Muscle of back (tissue), 13 donors: ENCODE measurements around the gene APBB1IP. TPM values are rescaled to one million over a fixed set of nuclear protein-coding genes. Genes with fewer than 3 reads are reported as not detected.
"Not testable (repeated sequence)": the region's sequence is repeated elsewhere in the genome, so short reads cannot be mapped to it uniquely, and the experiment has no call there.

Source experiments
- DNase-seq, 3 donors: peaks; one replicate each; pipeline versions ENCODE4 v3.0.0 to v3.0.0-alpha.2; 2013
- long read RNA-seq, 9 donors: transcript quantifications; one replicate each; lab custom pipeline, GENCODE V29; 2026
- polyA plus RNA-seq, 10 donors: library from polyadenylated mRNA; unstranded; fragments of 120-200 nt; gene quantifications; one replicate each; pipeline ENCODE4 v1.2.1, GENCODE V29; 2013; ENCODE audit not compliant: insufficient read length in 10 of 10

APBB1IP gene
- polyA plus RNA-seq, result 1 to 10 TPM; 1.2 to 6.1 (median 2.7) TPM
- long read RNA-seq, donor 1, result 0 reads
- long read RNA-seq, donor 2, result 0 reads
- long read RNA-seq, donor 3, result 0 reads
- long read RNA-seq, donor 4, result 0 reads
- long read RNA-seq, donor 5, result 0 reads
- long read RNA-seq, donor 6, partial matches to known transcripts, result 0 of 1 reads
- long read RNA-seq, donor 6, other reads (novel, unspliced or antisense), result 0 of 1 reads
- long read RNA-seq, donor 7, result 0 reads
- long read RNA-seq, donor 8, result 0 reads
- long read RNA-seq, donor 9, result 0 reads

- DNase-seq, result peak; percentile 18 to 72 (median 40)
Measured at GRCh38 chr10:26437637-26438461, at the start of gene APBB1IP. Gene APBB1IP, plus strand, starts transcription at chr10:26438341. Its CDS starts 53,986 bp downstream, at chr10:26492327.

GRCh38 chr10:26389533-26389932 is 48.6 kb upstream of the APBB1IP start:
- no peak for DNase-seq

GRCh38 chr10:26391701-26392695 is 46.1 kb upstream of the APBB1IP start:
- peak in 1 of 3 donors; percentile 6 for DNase-seq

DNA sequence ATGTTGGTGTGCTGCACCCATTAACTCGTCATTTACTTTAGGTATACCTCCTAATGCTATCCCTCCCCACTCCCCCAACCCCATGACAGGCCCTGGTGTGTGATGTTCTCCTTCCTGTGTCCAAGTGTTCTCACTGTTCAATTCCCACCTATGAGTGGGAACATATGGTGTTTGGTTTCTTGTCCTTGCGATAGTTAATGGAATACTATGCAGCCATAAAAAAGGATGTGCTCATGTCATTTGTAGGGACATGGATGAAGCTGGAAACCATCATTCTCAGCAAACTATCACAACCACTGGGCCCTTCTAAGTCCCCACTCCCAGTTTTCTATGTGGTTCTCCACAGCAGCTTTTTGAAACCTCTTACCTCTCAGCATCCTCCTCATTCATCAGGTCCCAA is 39.8 kb upstream of the APBB1IP start:
- DNase-seq, result not testable (repeated sequence)

GRCh38 chr10:26407406-26407969 is 30.7 kb upstream of the APBB1IP start:
- DNase-seq, result no peak

DNA sequence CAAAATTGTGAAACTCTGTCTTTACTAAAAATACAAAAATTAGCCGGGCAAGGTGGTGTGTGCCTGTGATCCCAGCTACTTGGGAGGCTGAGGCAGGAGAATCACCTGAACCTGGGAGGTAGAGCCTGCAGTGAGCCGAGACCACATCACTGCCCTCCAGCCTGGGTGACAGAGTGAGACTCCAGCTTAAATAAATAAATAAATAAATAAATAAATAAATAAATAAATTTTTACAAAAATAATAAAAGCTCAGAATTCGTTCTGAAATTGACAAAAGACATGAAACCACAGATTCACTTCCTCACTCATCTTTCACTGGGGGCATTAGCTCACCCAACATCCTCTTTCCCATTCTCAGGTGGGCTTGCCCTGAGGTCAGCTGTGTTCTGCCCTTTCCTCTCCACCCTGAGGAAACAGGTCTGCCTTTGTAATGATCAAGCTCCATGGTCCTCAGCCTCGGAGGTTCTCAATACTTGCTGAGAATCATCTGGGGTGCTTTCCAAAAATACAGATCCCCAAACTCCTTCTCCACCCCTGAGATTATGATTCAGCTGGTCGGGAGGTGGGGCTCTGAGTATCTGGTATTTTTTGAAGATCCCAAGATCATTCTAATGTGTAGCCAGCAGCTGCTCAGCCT is 29.2 kb upstream of the APBB1IP start:
- DNase-seq, result no peak

- DNase-seq, result no peak
Measured at GRCh38 chr10:26410356-26410755, 27.8 kb upstream of the APBB1IP start.

DNA sequence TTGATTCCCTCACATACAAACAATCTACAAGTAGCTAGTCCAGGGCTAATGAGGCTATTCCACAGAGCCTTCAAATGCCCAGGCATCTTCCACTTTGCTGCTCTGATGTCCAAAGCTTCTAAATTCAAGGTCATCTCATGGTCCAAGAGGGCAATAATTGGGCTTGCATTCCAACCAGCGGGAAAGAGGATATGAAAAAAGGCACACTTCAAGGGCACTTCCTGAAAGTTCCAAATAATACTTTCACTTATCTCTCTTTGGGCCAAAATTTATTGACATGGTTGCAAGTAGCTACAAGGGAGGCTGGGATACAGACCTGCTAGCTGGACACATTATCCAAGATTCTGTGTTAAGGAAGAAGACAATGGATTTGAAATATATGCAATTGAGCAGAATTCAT is 25.2 kb upstream of the APBB1IP start:
- DNase-seq, result no peak

DNA sequence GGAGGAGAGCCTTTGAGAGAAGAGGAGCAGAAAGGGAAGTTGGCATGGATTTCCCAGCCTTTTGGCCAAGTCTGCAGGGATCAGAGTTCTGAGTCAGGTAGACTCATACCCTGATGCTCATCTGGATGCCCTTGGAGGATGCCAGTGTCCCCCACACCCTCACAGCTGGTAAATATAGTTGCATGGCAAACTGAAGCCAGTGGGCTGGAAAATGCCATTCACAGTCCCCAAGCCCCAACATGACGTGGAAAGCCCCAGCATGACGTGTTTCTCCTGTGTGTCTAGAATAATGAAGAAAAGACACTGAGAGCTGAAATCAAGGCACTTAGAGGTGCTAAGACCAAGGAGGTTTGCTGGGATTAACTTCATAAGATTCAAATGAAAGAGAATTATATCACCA is 24.8 kb upstream of the APBB1IP start:
- DNase-seq, result no peak

DNA sequence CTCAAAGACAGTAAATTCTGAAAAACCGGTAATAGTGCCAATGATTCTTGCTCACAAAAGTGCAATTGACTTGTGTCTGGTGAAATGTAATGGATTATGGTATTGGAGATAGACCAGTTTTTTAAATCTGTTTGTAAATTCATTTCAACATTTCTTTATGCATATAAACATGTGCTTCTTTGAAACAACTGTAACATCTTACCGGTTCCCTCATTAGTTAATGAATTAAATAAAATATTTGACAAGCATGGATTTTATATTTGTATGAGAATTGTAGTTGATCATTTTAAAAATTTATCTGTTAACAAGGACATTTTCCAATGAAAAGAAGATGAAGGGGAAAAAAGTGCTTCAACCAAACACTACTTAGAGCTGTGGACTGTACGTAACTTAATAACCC is 21.0 kb upstream of the APBB1IP start:
- no peak for DNase-seq

DNA sequence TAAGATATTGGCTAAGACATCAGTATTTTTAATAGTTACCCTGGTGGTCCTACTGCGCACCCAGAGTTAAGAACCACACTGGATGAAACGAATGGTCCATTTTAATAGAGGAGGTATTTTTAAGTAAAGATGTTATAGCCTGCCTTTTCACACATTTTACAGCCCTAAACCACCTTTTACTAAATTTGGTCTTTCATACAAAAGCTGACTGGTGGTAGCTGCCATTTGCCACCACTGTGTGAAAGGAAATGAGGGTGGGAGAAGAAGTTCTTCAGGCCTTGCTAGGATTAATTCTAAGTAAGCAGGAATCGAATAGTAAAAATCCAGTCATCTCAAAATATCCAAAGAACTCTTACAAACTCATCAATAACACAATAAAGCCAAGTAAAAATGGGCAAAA is 15.2 kb upstream of the APBB1IP start:
- no peak for DNase-seq

- DNase-seq, result no peak
Measured at GRCh38 chr10:26423722-26424121, 14.4 kb upstream of the APBB1IP start.

- DNase-seq, result peak in 1 of 3 donors; percentile 17
Measured at GRCh38 chr10:26430641-26431163, 7.4 kb upstream of the APBB1IP start.

GRCh38 chr10:26432938-26433337 is 5.2 kb upstream of the APBB1IP start:
- no peak for DNase-seq

GRCh38 chr10:26435852-26436251 is 2.3 kb upstream of the APBB1IP start:
- no peak for DNase-seq

DNA sequence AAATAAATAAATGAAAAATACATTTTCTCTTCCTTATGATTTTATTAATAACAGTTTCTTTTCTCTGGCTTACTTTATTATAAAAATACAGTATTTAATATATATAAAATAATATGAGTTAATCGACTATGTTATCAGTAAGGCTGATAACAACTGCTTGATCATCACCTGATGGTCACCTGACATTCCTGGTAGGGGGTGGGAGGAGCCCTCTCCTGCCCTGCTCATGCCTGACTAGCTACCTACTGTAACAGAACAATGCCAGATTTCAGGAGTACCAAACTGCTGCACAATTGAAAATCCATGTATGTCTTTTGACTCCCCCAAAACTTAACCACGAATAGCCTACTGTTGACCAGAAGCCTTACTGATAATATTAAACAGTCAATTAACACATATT is 1.3 kb upstream of the APBB1IP start:
- no peak for DNase-seq

DNA sequence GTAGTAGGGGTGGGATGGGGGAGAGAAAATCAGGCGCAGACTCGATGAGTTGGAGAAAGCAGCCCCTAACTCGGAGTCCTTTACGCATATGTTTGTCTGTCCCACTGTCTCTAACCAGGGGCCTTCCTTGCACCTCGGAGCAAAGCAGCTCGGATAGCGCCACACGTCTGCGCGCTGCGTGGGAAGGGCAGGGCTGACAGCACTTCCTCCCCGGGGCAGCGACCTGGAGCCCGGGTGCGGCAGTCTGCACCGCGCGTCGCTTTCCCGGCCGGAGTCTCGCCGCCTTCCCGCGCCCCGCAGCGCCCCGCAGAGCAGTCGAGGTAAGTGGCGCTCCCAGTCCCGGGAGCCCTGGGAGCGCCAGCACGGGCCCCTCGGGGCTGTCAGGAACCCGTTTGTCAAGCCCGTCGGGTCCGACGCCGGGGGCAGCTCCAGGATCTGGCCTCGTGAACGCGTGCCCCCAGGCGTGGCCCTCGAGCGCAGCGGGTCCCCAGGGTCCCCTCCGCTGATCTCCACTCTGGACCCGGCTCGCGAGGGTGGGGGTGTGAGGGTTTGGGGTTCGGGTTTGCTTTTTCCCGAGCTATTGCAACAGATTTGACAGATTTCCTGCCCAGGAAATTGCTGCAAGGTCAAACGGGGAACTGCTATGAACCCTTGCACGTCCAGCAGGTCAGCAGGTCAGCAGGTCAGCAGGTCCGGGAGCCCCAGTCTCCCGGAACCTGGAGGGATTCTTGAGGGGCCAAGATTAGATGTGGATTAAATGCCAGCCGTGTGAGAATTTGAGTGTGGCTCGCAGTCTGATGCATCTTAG is 597 bp downstream of the APBB1IP start:
- DNase-seq, result peak in 1 of 3 donors; percentile 27

DNA sequence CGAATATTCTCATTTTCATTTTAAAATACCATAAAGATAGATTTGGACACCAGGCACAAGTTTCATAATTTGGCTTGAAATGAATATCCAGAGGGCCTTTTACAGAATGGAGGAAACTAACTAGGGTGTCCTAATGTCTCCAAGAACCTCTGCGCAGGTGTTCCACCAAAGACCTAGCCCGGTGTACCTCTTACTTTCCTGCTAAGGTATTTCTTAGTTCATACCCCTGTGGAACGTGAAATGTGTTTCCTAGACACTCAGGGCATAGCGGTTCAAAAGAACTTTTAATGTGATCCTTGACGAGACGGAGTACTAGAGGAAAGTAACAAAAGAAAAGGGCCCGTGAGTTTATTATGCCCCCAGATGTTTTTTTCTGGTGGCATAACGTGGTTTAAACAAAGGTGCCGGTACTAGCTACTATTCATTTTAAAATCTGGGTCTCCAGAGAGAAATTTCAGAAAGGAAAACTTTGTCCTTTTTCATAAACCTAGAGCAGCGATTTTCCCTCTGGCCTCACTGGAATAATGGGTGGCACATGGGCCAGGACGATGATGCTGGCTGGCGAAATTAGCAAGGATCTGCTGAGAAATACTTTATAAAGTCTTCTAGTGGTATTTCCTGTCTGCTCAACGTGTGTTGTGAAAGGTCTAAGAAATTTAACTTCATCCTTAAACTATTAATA is 1.4 kb downstream of the APBB1IP start:
- DNase-seq, result no peak

DNA sequence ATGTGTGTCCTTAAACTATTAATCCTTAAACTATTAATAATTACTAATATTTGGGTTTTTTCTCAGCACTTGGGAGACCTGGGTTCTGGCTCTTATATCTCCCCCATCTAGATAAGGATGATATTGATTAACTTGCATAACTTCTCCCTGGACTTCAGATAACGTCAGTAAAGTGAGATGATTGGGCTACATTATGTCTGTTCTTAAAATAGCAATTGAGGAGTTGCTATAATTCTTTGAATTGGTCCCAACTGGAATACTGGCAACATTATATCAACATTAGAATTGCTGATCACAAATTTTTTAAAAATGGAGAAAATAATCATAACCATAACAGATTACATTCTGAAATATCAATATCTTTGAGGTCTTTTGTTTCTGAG is 1.9 kb downstream of the APBB1IP start:
- no peak for DNase-seq
